Dendritic cell treated with granulocyte-macrophage colony-stimulating factor and Interleukin-4, amounts not matched to agents 40 ng/mL and 50 ng/mL, for 4 days (primary cell): ENCODE measurements around the gene TGM4.

Source experiments
- H3K27ac Mint-ChIP-seq: one replicate; pipeline ENCODE4 v1.8.0; 2022; ENCODE audit warnings: mild to moderate bottlenecking, mixed read lengths
- H3K27me3 Mint-ChIP-seq: one replicate; pipeline ENCODE4 v1.8.0; 2022; ENCODE audit warnings: mild to moderate bottlenecking, mixed read lengths
- H3K36me3 Mint-ChIP-seq: one replicate; pipeline ENCODE4 v1.8.0; 2022; ENCODE audit warnings: low read depth, mixed read lengths
- H3K4me1 Mint-ChIP-seq: one replicate; pipeline ENCODE4 v1.8.0; 2022; ENCODE audit warnings: low read depth, mixed read lengths
- H3K4me3 Mint-ChIP-seq: one replicate; pipeline ENCODE4 v1.8.0; 2022; ENCODE audit warnings: mild to moderate bottlenecking, moderate library complexity, mixed read lengths
- H3K9me3 Mint-ChIP-seq: one replicate; pipeline ENCODE4 v1.8.0; 2022; ENCODE audit warnings: mixed read lengths
- intact Hi-C: fragments of 100-400 bp; cut with micrococcal nuclease; formaldehyde crosslinking; loops from one replicate; pipeline ENCODE4 v1.15.0; 2022

Gene TGM4

GRCh38 chr3:44961888-44962287 is 87.5 kb downstream of the TGM4 start:
- H3K27ac Mint-ChIP-seq = no peak overlapping the region
- peaks cover 34% of the 10 kb centered on the region for H3K36me3 Mint-ChIP-seq
- no peaks in the 10 kb centered on the region for H3K9me3 Mint-ChIP-seq
- peaks cover 59% of the 10 kb centered on the region for H3K4me1 Mint-ChIP-seq
- no peaks in the 10 kb centered on the region for H3K27me3 Mint-ChIP-seq
- intact Hi-C loops = no loop called here
- H3K4me3 Mint-ChIP-seq = no peak overlapping the region

DNA sequence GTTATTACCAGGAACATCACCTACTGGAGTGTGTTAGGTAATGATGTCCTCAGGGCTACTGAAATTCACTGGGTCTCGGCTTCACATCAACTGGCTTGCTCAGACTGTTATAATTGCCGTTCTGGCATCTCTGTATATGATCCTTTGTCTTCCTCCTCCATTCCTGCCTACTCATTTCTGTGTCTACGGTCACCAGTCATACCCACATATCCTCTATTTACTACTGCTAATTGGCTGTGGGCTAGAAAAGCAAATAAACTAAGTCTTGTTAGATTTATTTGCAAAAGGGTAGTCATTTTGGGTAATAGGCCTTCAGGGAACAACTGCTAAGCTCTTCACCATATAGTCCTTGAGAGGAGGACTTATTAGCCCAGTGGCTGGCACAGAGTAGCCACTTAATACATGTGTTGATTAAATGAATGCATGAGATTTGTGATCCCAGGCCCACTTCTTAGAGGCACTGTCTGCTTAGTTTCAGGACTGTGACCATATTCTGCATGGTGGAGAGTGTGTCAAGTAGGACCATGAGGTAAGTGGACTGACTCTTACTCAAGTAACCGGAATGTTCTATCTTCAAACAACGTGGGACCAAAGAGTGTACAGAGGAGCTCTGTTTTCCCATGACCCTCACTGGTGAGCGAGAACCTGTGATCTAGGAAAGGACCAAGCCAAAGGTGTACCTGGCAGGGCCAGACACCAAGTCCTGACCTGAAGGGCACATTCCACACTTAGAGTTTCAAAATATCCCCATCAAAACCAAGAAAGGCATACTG is 88.4 kb downstream of the TGM4 start:
- Mint-ChIP-seq H3K27me3 (no peaks in the 10 kb centered on the region), H3K4me1 (peaks cover 60% of the 10 kb centered on the region), H3K36me3 (peaks cover 25% of the 10 kb centered on the region), H3K9me3 (no peaks in the 10 kb centered on the region), H3K4me3 (no peak overlapping the region), H3K27ac (peak overlapping the region; percentile 39)
- intact Hi-C loops = no loop called here

DNA sequence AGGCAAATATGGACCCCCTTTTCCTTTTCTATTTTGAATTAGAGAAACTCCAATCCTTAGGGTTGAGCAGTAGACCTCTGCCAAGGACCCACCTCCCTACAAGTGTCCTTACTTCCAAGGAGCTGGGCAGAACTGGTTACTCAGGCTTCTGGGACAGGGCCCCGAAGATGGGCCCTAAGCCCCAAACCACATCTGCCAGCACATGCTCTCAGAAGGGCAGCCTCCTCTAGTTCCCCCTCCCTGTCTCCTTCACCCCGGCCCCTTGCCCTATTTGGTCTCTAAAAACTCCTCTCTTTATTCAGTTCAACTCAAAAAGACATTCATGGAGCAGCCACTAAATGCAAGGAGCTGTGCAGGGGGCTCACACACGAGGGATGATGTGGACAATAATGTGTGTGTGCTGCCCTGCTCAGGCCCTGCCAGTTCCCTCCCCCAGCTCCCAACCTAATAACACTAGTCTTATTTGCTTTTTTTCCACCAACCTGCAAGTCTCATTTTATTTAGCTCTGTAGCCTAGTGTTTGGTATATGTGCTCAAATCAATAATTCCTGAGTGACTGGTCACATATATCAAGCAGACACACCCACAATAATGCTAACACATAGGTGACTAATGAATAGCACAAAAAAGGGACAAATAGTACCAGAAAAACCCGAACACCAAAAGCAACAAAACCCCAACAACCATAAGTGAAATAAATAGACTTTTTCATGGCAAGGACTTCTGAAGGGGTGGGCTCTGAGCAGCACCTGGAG is 89.3 kb downstream of the TGM4 start:
- H3K9me3 Mint-ChIP-seq = no peaks in the 10 kb centered on the region
- H3K36me3 Mint-ChIP-seq = peaks cover 16% of the 10 kb centered on the region
- H3K27me3 Mint-ChIP-seq = no peaks in the 10 kb centered on the region
- intact Hi-C loops = no loop called here
- H3K4me3 Mint-ChIP-seq = no peak overlapping the region
- H3K27ac Mint-ChIP-seq = peak overlapping the region; percentile 39
- peaks cover 69% of the 10 kb centered on the region for H3K4me1 Mint-ChIP-seq
